ENCODE measurements around the gene GPC1. TPM values are rescaled to one million over a fixed set of nuclear protein-coding genes. Genes with fewer than 3 reads are reported as not detected.

Gene GPC1
- total and polyA plus RNA-seq, 2 of the 13 experiments (the other 11 are each of a cell fraction or from before 2014, with no cell fraction given): 4.0 to 5.5 TPM

DNA sequence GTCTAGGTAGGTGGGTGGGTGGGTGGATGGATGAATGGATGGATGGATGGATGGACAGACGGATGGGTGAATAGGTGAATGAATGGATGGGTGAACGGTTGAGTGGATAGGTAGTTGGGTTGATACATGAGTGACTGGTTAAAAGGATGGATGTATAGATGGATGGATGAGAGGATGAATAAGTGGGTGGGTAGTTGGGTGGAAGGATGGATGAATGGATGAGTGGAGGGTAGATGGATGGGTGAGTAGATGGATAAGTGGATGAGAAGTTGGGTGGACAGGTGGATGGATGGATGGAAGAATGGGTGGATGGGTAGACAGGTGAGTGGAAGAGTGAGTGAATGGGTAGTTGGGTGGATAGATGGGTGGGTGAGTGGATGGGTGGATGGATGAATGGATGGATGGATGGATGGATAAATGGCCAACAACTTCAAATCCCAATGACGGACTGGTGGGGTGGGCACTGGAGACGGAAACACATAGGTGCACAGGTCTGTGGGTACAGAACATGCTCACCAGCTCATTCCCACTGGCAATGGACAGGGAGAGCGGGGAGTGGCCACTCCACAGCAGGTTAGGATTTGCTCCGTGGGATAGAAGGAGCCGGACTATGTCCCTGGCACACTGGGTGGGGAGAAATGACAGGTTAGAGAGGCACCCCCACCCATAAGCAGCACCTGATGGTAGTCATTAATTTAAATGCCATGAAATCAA lies 73.5 kb downstream of the GPC1 start (continued):
- TF ChIP-seq, protein P1, sequence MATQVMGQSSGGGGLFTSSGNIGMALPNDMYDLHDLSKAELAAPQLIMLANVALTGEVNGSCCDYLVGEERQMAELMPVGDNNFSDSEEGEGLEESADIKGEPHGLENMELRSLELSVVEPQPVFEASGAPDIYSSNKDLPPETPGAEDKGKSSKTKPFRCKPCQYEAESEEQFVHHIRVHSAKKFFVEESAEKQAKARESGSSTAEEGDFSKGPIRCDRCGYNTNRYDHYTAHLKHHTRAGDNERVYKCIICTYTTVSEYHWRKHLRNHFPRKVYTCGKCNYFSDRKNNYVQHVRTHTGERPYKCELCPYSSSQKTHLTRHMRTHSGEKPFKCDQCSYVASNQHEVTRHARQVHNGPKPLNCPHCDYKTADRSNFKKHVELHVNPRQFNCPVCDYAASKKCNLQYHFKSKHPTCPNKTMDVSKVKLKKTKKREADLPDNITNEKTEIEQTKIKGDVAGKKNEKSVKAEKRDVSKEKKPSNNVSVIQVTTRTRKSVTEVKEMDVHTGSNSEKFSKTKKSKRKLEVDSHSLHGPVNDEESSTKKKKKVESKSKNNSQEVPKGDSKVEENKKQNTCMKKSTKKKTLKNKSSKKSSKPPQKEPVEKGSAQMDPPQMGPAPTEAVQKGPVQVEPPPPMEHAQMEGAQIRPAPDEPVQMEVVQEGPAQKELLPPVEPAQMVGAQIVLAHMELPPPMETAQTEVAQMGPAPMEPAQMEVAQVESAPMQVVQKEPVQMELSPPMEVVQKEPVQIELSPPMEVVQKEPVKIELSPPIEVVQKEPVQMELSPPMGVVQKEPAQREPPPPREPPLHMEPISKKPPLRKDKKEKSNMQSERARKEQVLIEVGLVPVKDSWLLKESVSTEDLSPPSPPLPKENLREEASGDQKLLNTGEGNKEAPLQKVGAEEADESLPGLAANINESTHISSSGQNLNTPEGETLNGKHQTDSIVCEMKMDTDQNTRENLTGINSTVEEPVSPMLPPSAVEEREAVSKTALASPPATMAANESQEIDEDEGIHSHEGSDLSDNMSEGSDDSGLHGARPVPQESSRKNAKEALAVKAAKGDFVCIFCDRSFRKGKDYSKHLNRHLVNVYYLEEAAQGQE (IDR thresholded peaks at IDR 0.05; ENCODE audit: borderline replicate concordance in 1 of 2, low read depth in 1 of 2, low read length in 2 of 2): no peak
- TF ChIP-seq FOXP1 (IDR thresholded peaks at IDR 0.05) (peak; percentile 14; the same call in 1 of the 2 replicates), FOXP1 (CRISPR knock-in tag; IDR thresholded peaks at IDR 0.05) (no peak), MIER3 (CRISPR knock-in tag; IDR thresholded peaks at IDR 0.05; ENCODE audit: borderline replicate concordance) (no peak), ATM (IDR thresholded peaks at IDR 0.05; ENCODE audit: borderline replicate concordance) (peak; percentile 61; the same call in 1 of the 2 replicates), ZNF431 (CRISPR knock-in tag; IDR thresholded peaks at IDR 0.05; ENCODE audit: borderline replicate concordance, low read depth) (no peak), ZNF775 (CRISPR knock-in tag; IDR thresholded peaks at IDR 0.05; ENCODE audit: borderline replicate concordance) (no peak), SOX6 (IDR thresholded peaks at IDR 0.05) (peak; percentile 84; the same call in 1 of the 2 replicates), SOX6 (CRISPR knock-in tag; IDR thresholded peaks at IDR 0.05) (no peak), GABPA (IDR thresholded peaks at IDR 0.05; ENCODE audit: low read depth, low read length) (no peak), GABPA (CRISPR knock-in tag; IDR thresholded peaks at IDR 0.05; ENCODE audit: low read depth) (no peak), ZNF776 (CRISPR knock-in tag; IDR thresholded peaks at IDR 0.05) (no peak), TCF12 (IDR thresholded peaks at IDR 0.05) (no peak), TCF12 (CRISPR knock-in tag; IDR thresholded peaks at IDR 0.05) (no peak), THAP11 (CRISPR knock-in tag; IDR thresholded peaks at IDR 0.05) (no peak), GATA4 (IDR thresholded peaks at IDR 0.05; ENCODE audit: borderline replicate concordance, low read depth) (no peak), ESRRA (CRISPR knock-in tag; IDR thresholded peaks at IDR 0.05; ENCODE audit: low read depth) (no peak), FIP1L1 (IDR thresholded peaks at IDR 0.05; ENCODE audit: borderline replicate concordance, insufficient read depth, low read depth, low read length) (no peak), KDM2A (CRISPR knock-in tag; IDR thresholded peaks at IDR 0.05; ENCODE audit: borderline replicate concordance, low read depth) (no peak)
- TF ChIP-seq, protein P2, sequence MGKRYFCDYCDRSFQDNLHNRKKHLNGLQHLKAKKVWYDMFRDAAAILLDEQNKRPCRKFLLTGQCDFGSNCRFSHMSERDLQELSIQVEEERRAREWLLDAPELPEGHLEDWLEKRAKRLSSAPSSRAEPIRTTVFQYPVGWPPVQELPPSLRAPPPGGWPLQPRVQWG (CRISPR knock-in tag; IDR thresholded peaks at IDR 0.05; ENCODE audit: borderline replicate concordance, low read depth): no peak
- TF ChIP-seq, protein P3, sequence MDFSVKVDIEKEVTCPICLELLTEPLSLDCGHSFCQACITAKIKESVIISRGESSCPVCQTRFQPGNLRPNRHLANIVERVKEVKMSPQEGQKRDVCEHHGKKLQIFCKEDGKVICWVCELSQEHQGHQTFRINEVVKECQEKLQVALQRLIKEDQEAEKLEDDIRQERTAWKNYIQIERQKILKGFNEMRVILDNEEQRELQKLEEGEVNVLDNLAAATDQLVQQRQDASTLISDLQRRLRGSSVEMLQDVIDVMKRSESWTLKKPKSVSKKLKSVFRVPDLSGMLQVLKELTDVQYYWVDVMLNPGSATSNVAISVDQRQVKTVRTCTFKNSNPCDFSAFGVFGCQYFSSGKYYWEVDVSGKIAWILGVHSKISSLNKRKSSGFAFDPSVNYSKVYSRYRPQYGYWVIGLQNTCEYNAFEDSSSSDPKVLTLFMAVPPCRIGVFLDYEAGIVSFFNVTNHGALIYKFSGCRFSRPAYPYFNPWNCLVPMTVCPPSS (IDR thresholded peaks at IDR 0.05): 0 out of 2 replicates have a peak, but pooled peaks have one; percentile 32
